Kasumi-1 (cell line): ENCODE results near the gene CASK.
A peak's percentile ranks its signal among the peaks of the same experiment; 100 is the strongest.

Experiments used
- DNase-seq, 2 experiments: peaks; one replicate each; lab custom pipeline; 2025; lab: John Stamatoyannopoulos, UW

CASK gene

DNA sequence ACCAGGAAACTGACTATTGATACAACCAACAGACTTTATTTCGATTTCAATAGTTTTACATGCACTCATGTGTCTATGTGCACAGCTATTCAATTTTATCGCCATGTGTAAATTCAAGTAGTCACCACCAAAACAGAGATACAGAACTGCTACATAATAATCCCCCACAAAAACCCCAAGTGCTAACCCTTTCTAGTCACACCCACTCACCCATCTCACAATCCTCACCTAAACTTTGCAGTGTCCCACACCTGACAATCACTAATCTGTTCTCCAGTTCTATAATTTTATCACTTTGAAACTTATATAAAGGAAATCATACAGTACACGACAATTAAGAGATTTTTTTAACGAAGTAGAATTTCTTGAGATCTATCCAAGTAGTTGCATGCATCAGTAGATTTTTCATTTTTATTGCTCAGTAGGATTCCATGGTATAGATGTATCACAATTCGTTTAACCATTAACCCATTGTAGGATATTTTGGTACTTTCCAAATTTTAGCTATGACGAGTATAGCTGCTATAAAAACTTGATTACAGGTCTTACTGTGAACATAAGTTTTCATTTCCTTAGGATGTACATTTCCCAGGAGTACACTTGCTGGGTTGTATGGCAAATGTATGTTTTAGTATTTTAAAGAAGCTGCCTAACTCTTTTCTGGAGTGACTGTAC, 85.9 kb downstream of the CASK start:
- no peak for DNase-seq

- no peak for DNase-seq
These were observed 94.5 kb downstream of the CASK start for GRCh38 chrX:41828826-41829225.

DNA sequence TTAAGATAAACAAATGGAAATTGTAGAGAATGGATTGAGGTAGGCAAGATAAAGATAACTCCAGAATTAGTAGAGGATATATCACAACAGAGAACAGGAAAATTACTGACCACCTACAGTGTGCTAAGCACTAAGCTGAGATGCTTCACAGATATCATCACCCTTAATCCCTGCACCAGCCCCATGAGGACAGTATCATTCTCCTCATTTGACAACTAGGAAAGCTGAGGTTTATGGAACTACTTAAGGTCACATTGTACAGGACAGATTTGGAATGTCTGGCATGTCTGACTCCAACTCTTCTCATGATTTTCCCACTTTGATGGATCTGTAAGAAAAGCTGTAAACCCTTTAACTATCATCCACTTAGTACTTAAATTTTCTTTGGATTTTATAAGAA, 95.5 kb downstream of the CASK start:
- no peak for DNase-seq

DNA sequence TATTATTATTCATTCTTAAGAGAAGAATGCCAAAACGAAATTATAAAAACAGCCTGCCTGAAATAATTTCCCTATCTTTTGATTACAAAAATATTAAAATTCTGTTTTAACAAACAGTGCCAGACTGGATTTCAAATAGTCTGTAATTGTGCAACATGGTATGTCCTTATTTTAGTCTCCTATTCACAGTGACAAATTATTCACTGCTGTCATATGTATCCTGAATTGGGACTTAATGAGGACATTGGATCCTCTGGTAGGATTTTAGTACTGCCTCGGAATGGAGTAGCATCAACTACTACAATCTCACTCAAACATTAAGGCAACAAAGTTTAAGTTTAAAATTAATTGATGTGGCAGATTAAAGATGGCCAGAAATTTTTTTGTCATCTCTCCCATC, 97.6 kb downstream of the CASK start:
- no peak for DNase-seq

DNA sequence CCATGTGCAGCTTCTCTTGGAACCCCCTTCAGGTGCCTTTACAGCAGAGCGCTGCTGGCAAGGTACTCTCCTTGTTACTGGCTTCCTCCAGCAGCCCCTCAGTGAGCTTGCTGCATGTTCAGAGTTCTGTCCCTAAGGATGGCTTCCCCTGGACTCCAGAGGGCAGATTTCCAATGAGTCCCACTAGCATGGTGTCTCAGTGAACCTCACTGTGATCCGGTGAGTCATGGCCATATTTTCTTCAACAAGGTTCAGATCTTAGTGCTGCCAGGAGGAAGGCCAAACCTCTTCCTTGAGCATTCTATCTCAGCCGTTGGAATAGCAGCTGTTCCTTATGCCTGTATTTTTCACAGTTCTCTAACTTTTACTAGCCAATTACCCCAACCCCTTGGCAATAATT, 98.8 kb downstream of the CASK start:
- no peak for DNase-seq

DNA sequence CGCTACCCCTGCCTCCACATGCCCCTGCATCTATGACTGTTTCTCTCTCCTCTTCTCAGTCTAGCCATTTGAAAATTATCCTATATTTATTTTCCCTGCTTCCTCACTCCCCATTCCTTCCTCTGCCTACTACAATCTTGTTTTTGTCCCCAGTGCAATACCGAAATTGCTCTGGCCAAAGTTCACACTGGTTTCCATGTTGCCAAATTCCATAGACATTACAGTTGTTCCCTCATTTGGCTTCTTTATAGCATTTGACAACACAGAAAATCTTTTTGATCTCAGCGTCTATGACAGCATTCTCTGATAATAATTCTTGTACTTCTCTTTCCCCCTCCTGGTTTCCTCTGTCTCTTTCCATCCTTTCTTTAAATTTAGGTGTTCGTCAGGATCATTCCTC, 100.0 kb downstream of the CASK start:
- no peak for DNase-seq

DNA sequence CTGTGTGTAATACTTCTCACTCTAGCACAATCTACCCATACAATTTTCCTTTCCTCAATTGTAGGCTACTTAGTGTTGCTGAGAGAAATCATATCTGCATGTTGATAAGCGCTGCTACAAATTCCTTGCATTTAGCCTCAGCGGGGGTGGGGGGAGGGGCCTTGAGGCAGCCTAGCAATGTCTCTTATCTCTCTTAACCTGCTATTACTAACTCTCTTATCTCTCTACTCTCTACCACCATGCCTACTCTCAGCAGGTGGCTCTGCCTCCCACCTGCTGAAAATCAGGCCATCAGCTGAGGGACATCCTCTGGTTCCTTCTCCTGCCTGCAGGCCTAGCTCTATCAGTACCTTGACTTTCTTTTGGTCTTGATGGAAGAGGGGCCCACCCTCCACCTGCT, 100.5 kb downstream of the CASK start:
- no peak for DNase-seq

DNA sequence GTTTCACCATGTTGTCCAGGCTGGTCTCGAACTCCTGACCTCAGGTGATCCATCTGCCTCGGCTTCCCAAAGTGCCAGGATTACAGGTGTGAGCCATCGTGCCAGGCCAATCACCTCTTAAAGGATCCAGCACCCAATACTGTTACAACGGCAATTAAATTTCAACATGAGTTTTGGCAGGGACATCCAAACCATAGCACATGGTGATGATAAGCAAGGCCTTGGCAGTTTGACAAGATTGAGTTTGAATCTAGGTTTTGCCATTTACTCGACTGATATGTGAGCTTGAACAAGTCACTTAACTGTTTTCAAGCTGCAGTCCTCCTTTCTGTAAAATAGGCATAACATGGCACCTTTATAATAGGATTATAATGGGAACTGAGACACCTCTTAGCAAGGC, 115.3 kb downstream of the CASK start:
- DNase-seq: no peak

DNA sequence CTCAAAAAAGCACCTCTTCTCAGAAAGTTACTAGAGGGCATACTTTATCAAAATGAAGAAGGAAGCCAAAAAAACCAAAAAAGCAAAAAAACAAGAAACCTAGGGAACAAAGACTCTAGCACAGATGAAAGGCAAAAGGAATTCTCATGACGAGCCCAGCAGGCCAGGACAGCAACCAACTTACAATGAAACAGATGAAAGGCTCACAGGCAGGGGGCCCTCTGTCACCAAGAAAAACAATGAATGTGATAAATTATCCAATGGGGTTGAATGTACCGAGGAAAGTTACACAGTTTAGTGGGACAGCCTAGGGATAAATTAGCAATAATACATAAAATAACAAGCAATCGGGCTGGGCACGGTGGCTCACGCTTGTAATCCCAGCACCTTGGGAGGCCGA, 120.4 kb downstream of the CASK start:
- DNase-seq: no peak

- DNase-seq: no peak
These were observed 123.7 kb downstream of the CASK start for GRCh38 chrX:41799661-41800060.

DNA sequence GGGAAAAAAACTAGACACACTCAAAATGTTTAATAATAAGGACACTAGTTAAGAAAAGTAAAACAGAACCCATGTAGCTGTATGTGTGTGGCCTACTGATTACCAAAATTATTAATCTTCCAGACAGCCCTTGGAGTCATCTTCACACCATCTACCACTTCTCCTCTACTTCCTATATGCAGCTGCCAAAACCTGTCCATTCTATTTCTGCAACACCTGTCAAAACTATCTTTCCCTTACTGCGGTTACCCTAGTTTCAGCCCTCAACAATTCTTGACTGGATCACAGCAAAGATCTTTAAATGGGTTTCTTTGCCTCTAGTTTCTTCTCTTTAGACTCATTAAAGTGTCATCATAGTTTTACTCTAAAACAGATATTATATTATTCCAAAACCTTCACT, 126.8 kb downstream of the CASK start:
- DNase-seq: no peak

GRCh38 chrX:41796046-41796445, 127.3 kb downstream of the CASK start:
- DNase-seq: peak in 1 of 2 experiments; percentile 1

DNA sequence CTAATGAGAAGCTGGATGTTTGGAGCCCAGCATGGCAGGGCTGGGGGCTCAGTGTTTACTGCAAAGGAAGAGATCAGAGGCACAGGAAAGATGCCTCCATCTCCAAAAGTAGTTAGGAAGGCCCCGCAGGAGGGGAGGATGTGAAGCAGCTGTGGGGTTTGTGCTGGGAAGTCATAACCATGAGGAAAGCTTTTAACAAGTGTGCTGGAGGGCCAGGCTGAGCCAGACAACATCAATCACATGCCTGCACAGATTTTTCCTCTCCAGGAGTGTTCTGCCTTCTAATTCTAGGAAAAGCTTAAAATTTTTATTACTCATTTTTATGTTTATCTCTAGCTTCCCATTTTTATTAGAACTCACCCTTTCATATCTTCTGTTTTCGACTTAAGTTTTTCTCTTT, 134.0 kb downstream of the CASK start:
- DNase-seq: no peak

DNA sequence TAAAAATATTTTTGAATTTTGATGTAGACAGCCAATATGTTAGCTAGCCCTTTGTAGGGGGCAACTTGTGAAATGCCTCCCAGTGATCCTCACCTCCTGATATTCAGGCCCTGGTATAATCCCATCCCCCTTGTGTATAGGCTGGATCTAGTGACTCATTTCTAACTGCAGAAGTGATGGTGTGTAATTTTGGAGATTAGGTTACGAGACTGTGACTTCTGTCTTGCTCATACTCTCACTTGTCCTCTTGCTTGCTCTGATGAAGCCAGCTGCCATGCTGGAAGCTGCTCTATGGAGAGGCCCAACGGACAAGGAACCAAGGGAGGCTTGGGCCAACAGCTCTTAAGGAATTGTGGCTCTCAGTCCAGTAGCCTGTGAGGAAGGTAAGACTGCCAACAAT, 137.7 kb downstream of the CASK start:
- DNase-seq: no peak

- DNase-seq: peak; percentile 23 to 44
These were observed 141.9 kb downstream of the CASK start for GRCh38 chrX:41781500-41781899.

GRCh38 chrX:41779941-41780340, 143.4 kb downstream of the CASK start:
- no peak for DNase-seq

- DNase-seq: no peak
These were observed 144.3 kb downstream of the CASK start for GRCh38 chrX:41779030-41779564.

- no peak for DNase-seq
These were observed 161.7 kb downstream of the CASK start for GRCh38 chrX:41761702-41762101.

- no peak for DNase-seq
These were observed 162.2 kb downstream of the CASK start for GRCh38 chrX:41761169-41761568.

- peak; percentile 23 to 25 for DNase-seq
These were observed 163.5 kb downstream of the CASK start for GRCh38 chrX:41759817-41760216.

DNA sequence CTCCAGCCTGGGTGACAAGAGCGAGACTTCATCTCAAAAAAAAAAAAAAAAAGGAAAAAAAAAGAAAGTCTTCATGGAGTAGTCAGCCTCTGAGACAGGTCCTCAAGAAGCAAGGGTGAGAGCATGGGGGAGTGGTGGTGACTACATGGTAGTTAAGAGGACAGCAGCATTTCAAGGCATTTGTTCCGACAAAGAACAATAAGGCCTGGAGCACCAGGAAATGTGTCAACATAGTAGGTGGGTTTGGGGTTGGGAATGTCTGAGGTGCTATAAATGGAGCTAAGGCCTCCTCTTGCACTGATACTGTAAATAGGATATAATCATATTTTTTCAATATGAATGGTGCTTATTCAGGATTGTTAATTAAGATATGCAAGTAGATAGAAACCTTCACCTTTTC, 165.0 kb downstream of the CASK start:
- no peak for DNase-seq

GRCh38 chrX:41750716-41751115, 172.6 kb downstream of the CASK start:
- DNase-seq: no peak

- no peak for DNase-seq
These were observed 183.5 kb downstream of the CASK start for GRCh38 chrX:41739871-41740270.

DNA sequence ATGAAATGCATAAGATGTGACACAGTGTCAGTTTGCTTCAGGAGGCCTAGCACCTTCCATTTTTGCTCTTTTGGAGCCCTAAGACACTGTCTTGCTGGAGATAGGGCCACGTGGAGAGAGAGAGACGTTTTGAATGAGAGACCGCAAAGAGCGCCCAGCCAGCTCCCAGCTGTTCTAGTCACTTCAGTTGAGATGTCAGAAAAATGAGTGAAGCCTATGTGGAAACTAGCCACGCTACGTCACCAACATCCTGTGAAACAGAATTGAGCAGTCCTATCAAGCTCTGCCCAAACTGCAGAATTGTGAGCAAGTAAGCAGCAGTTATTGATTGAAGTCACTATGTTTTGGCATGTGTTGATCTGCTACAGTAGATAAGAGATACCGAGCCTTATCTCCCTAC, 186.3 kb downstream of the CASK start:
- no peak for DNase-seq
